OCI-LY1 (cell line): ENCODE data around the gene SLC32A1.

Source experiments
- EZH2 ChIP-seq: fragments of 200-600 bp; sonication (generic), shearing (Covaris generic); IDR thresholded peaks from 2 replicates; pipeline ENCODE4 v1.8.0; 2017; ENCODE audit warnings: borderline replicate concordance, mixed run types, mild to moderate bottlenecking, antibody characterized with exemption, low read length, moderate library complexity, mixed read lengths
- TF ChIP-seq, protein P1 (sequence below): fragments of 200-600 bp; sonication (generic), shearing (Covaris generic); IDR thresholded peaks from 2 replicates; pipeline ENCODE4 v1.5.1; 2017; ENCODE audit warnings: mild to moderate bottlenecking, antibody characterized with exemption, low read length, moderate library complexity, mixed read lengths

DNA sequence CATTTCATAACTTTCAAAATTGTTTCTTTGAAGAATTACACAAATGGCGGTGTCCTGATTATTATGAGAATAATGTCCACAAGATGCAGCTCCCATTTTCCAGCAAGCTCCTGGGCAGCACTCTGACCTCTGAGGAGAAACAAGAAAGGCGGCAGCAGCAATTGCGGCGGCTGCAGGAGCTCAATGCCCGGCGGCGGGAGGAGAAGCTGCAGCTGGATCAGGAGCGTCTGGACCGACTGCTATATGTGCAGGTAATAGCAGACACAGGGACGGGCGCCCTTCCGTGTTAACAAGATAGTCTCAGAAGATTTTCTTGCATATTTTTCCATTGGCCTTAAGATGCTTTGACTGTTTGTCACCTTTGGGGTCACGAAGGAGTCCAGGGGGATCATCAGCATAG is 30.6 kb downstream of the SLC32A1 start:
- TF ChIP-seq, protein P1, sequence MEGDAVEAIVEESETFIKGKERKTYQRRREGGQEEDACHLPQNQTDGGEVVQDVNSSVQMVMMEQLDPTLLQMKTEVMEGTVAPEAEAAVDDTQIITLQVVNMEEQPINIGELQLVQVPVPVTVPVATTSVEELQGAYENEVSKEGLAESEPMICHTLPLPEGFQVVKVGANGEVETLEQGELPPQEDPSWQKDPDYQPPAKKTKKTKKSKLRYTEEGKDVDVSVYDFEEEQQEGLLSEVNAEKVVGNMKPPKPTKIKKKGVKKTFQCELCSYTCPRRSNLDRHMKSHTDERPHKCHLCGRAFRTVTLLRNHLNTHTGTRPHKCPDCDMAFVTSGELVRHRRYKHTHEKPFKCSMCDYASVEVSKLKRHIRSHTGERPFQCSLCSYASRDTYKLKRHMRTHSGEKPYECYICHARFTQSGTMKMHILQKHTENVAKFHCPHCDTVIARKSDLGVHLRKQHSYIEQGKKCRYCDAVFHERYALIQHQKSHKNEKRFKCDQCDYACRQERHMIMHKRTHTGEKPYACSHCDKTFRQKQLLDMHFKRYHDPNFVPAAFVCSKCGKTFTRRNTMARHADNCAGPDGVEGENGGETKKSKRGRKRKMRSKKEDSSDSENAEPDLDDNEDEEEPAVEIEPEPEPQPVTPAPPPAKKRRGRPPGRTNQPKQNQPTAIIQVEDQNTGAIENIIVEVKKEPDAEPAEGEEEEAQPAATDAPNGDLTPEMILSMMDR, result no peak
- no peak for TF ChIP-seq EZH2
